GM21447 (cell line): ENCODE data around the gene RPL29.

Experiments
- ATAC-seq: cut with Tn5 transposase; IDR thresholded peaks from one replicate; pipeline ENCODE4 v1.9.1; 2021; ENCODE audit not compliant: unreplicated experiment

RPL29 gene

GRCh38 chr3:52026041-52026440 lies 30.3 kb upstream of the RPL29 start:
- no peak for ATAC-seq

DNA sequence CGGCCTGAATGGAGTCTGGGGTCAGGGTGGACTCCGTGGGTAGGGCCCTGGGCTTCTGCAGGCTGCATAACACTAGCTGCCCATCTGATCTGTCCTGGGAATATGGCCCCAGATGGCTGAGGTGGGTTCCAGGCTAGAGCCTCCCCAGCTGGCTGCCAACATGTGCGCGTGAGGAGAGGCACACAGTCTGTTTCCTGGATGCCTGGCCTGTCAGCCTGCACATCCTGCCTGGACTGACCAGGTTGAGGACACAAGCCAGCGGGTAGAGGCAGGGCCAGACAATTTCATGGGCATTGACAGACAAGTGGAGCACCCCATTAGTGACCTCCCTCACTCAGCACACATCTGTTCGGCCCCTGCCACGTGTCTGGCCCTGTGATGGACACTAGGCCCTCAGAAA lies 29.8 kb upstream of the RPL29 start:
- ATAC-seq: no peak

- ATAC-seq: no peak
Observed at GRCh38 chr3:52024765-52025452, 29.2 kb upstream of the RPL29 start.

GRCh38 chr3:52023860-52024764 lies 28.4 kb upstream of the RPL29 start:
- peak; percentile 73 for ATAC-seq

DNA sequence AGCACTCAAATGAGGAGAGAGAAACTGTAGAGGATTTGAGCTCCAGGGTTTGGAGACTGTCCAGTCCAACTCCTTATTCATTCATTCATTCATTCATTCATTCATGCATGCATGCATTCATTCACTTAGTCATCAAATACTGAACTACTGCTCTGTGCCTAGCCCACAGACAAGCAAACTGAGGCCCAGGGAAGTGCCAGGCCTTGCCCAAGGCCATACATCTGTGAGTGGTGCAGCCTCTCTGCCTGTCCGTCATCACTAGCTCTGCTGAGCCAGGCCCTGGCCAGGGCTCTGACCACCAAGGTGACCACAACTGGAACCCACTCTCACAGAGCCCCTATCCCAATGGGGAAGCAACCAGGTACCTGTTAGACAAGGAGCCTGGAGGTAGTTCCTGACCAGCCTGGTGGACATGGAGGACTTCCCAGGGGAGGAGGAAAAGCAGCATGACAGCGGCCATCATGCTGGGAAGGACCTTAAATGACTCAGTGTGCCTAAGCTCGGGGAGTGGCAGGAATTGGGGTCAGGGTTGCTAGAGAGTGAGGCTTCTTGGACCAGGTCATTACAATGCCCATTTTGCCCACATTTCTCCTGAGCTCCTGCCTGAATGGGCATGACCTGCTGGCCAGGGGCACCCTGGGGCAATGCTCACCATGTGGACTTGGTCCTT lies 27.5 kb upstream of the RPL29 start:
- no peak for ATAC-seq

- ATAC-seq: no peak
Observed at GRCh38 chr3:52022323-52023100, 26.8 kb upstream of the RPL29 start.

- no peak for ATAC-seq
Observed at GRCh38 chr3:52021489-52022268, 26.0 kb upstream of the RPL29 start.

DNA sequence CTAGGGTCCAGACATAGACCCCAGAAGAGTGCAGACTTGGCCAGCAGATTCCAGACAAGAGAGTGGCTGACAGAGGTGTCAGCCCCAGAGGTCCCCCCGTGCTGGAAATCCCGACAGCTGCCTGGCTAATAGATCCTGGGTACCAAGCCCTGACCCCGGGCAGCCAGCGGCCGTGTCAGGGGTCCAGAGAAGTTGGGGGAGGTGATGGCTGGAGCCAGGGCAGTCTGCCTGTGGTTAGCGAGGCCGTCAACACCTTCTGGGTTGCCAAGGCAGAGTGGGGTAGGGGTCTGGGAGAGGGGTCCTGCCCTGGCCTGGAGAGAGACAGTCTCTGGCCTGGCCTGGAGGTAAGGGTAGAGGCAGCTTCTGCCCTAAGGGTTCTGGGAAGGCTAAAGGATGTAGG lies 25.1 kb upstream of the RPL29 start:
- ATAC-seq: no peak

DNA sequence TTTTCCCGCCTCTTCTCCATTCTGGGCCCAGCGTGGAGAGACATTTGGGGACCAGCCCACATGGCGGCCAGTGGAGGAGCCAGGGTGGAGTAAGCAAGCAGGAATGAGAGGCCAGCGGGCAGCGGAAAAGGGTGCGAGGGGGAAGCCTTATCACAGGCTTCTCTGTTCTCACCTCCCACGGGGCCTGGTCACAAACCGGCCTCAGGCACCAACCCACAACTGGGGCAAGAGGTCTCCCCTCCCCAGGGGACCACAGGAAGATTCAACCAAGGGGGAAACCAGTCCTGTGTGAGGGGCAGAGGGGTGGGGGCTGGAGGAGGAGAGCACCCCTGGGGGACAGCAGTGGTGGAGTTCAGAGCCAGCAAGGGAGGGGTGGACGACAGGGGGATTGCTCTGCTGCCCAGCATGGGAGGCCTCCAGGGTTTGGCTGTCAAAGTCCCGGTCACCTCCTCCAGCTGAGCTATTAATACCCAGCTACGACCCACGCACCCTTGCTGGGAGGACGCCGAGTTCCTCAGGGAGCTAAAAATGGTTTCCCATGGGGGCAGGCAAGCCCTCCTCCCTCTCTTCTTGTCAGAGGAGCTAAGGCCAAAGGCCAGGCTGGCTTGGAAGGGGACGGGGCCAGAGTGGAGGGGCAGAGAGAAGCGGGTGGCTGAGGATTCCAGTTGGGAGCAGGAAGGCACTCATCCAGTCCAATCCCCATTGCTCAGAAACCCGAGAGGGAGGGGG lies 23.8 kb upstream of the RPL29 start:
- no peak for ATAC-seq

DNA sequence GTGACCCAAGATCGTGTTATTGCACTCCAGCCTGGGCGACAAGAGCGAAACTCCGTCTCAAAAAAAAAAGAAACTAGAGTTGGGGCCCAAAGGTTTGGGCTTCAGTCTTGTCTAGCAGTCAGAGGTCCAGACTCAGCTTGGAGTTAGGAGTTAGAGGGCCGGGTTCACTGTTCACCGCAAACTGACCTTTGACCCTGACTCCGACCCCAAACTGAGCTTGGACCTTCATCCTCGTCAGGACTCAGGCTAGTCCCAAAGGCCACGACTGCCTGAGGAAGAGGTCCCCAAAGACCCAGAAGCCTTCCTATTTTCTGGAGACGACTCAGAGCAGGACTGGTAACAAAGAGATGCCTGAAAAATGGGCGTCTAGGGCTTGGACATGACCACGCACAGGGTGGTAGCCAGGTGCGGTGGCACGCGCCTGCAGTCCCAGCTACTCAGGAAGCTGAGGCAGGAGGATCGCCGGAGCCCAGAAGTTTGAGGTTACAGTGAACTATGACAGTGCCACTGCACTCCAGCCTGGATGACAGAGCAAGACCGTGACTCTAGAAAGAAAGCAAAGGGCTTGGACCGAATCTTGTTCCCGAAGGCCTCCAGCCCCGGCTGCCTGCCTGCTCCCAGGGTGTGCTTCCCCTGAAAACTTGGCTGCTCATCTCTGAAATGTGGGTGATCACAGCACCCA lies 22.8 kb upstream of the RPL29 start:
- ATAC-seq: no peak

GRCh38 chr3:52017586-52017985 lies 21.9 kb upstream of the RPL29 start:
- no peak for ATAC-seq

GRCh38 chr3:52015438-52016228 lies 19.9 kb upstream of the RPL29 start:
- no peak for ATAC-seq

DNA sequence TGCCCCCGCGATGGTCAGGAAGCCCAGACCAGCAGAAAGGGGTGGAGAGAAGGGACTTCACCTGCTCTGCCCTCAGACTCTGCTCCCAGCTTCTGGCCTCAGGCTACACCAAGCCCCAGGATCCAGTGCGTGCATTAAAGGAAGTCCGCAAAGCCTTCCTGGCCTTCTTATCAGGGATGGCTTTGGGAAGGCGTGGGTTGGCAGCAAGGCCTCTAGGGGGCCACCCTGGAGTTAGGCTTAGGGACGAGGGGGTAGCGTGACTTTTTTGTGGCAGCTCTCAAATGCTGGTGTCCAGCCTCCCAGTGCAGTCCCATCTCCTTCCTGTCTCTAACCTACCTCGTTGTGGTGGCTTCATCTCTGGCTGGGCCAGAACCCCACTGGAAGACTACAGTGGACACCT lies 18.9 kb upstream of the RPL29 start:
- no peak for ATAC-seq

GRCh38 chr3:52013802-52014598 lies 18.3 kb upstream of the RPL29 start:
- ATAC-seq: no peak

DNA sequence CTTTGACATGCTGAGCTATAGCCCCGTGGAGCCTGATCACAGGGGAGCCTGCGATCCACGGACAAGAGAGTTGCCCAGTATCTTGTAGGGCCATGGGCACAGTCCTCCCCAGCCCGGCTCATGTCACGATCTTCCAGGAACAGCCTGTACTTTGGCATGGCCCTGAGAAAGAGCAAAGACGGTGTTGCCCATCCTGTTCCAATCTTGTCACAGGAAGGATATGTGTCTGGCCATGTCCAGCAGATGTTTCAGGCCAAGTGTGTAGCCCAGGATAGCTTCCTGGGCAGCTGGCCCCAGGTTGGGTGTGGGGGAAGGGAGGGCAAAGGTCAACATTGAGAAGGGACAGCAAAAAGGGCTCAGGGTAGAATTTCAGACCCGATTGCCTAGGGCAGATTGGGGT lies 17.0 kb upstream of the RPL29 start:
- ATAC-seq: no peak

GRCh38 chr3:52010431-52010830 lies 14.7 kb upstream of the RPL29 start:
- no peak for ATAC-seq

- ATAC-seq: no peak
Observed at GRCh38 chr3:52007291-52007690, 11.6 kb upstream of the RPL29 start.

DNA sequence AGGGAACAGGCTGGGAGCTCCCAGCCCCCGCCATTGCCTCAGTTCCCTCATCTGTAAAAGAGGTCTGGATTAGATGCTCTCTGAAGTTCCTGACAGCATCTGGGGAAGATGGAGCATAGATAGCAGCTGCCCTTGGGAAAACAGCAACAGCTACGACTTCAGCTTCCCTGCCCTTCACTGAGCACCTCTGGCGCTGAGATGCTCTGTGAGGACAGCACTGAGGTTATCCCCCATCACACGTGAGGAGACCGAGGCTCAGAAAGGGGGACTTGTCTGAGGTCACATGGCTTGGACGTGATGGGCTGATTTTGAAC lies 11.1 kb upstream of the RPL29 start:
- ATAC-seq: no peak
